Neural crest cell (in vitro differentiated cells): ENCODE results near the gene CARMIL1. TPM values are rescaled to one million over a fixed set of nuclear protein-coding genes. Genes with fewer than 3 reads are reported as not detected.

Experiments used
- DNase-seq: peaks from one replicate; pipeline ENCODE4 v3.0.0; 2021; ENCODE audit warnings: low read depth, mixed read lengths, low spot score
- H3K27ac Mint-ChIP-seq: one replicate; pipeline ENCODE4 v1.8.0; 2021; ENCODE audit warnings: mild to moderate bottlenecking, mixed read lengths; ENCODE audit not compliant: unreplicated experiment
- H3K27me3 Mint-ChIP-seq: 2 replicates; pipeline ENCODE4 v1.8.0; 2021; ENCODE audit warnings: low read depth, mild to moderate bottlenecking, mixed read lengths
- H3K36me3 Mint-ChIP-seq: 2 replicates; pipeline ENCODE4 v1.8.0; 2021; ENCODE audit warnings: low read depth, mild to moderate bottlenecking, mixed read lengths
- H3K4me1 Mint-ChIP-seq: 2 replicates; pipeline ENCODE4 v1.8.0; 2021; ENCODE audit warnings: mixed read lengths
- H3K4me3 Mint-ChIP-seq: one replicate; pipeline ENCODE4 v1.8.0; 2021; ENCODE audit warnings: mild to moderate bottlenecking, mixed read lengths
- H3K9me3 Mint-ChIP-seq: 2 replicates; pipeline ENCODE4 v1.8.0; 2021; ENCODE audit warnings: mixed read lengths
- total RNA-seq: library from RNA; stranded (reverse); gene quantifications from 2 replicates; pipeline ENCODE4 v1.2.1, GENCODE V29; 2021
- TF ChIP-seq, protein P1 (sequence below): fragments of 200-600 bp; sonication (generic); conservative IDR thresholded peaks from 2 replicates; pipeline ENCODE4 v1.5.0; 2021; ENCODE audit warnings: antibody characterized with exemption, mild to moderate bottlenecking

Gene CARMIL1
- total RNA-seq, 1 donor from 2014 or later, result 4.5 TPM

DNA sequence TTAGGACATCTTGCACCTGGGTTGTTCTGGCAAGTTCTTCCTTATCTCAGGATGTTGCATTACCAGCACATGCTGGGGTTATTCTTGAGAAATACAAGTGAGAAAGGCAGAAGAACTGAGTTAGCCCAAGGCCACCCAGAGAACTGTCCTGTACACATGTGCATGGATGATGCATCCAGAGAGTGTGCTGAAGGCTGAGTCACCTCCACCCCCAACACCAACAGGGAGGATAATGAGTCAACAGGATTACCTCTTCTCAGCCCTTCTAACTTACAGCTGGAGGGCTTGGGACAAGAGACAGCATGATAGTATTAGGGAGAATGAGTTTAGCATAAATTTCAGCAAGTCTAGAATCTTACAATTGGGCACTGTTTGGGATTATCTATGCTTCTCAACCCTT lies 381.3 kb downstream of the CARMIL1 start:
- H3K4me3 Mint-ChIP-seq, result no peak overlapping the region
- no peak for DNase-seq
- TF ChIP-seq, protein P1, sequence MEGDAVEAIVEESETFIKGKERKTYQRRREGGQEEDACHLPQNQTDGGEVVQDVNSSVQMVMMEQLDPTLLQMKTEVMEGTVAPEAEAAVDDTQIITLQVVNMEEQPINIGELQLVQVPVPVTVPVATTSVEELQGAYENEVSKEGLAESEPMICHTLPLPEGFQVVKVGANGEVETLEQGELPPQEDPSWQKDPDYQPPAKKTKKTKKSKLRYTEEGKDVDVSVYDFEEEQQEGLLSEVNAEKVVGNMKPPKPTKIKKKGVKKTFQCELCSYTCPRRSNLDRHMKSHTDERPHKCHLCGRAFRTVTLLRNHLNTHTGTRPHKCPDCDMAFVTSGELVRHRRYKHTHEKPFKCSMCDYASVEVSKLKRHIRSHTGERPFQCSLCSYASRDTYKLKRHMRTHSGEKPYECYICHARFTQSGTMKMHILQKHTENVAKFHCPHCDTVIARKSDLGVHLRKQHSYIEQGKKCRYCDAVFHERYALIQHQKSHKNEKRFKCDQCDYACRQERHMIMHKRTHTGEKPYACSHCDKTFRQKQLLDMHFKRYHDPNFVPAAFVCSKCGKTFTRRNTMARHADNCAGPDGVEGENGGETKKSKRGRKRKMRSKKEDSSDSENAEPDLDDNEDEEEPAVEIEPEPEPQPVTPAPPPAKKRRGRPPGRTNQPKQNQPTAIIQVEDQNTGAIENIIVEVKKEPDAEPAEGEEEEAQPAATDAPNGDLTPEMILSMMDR, result no peak
- no peaks in the 10 kb centered on the region for H3K36me3 Mint-ChIP-seq
- no peaks in the 10 kb centered on the region for H3K4me1 Mint-ChIP-seq
- no peaks in the 10 kb centered on the region for H3K9me3 Mint-ChIP-seq
- no peak overlapping the region for H3K27ac Mint-ChIP-seq
- peaks cover 39% of the 10 kb centered on the region for H3K27me3 Mint-ChIP-seq

DNA sequence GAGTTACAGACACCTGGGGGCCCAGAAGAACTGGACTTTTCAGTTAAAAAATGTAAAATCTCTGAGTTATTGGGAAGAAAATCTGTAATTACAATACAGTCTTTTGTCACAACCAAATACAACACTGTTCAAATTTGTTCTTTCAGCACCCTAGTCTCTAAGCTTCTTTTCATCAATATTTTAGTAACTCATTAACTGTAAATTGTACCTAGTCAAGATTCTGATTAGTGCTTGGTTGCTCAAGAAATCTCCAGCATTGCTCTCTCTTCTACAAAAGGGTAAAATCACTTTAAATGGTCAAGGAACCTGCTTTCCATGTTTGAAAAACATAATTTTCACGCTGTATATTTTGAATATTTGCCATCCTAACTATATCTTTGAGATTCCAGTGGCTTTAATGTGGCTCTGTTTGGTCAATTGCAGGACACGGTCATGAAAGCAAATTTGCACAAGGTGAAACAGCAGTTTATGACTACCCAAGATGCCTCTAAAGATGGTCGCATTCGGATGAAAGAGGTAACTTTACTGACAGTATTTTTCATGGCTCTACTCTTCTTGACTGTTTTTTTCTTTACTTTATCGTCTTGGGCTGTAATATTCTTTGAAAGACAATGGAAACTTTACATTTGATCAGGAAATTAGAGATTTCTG lies 382.1 kb downstream of the CARMIL1 start:
- Mint-ChIP-seq H3K9me3 (no peaks in the 10 kb centered on the region), H3K4me3 (no peak overlapping the region), H3K36me3 (no peaks in the 10 kb centered on the region), H3K27me3 (peaks cover 36% of the 10 kb centered on the region), H3K4me1 (no peaks in the 10 kb centered on the region), H3K27ac (no peak overlapping the region)
- TF ChIP-seq, protein P1, result no peak
- no peak for DNase-seq

DNA sequence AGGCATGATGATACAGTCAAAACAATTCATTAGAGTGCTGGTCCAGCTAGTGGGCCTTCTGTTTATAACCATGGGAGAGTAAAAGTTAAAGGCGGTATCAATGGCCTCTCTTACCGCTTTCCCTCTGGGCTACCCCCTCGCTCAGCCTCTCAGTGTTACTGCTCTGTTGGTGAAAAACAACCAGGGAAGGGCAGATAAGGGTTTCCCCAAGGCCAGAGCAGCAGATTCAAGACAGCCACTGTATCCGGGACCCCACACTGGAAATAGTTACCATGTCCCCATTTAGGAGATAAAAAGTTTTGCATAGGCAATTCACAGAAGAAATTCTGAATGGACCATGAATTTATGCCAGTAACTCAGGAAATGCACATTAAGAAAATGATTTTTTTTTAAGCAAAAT lies 386.3 kb downstream of the CARMIL1 start:
- TF ChIP-seq, protein P1, result no peak
- DNase-seq, result no peak
- Mint-ChIP-seq H3K4me1 (no peaks in the 10 kb centered on the region), H3K27ac (no peak overlapping the region), H3K27me3 (peaks cover 19% of the 10 kb centered on the region), H3K4me3 (no peak overlapping the region), H3K36me3 (no peaks in the 10 kb centered on the region), H3K9me3 (no peaks in the 10 kb centered on the region)

- no peak overlapping the region for H3K27ac Mint-ChIP-seq
- DNase-seq, result no peak
- no peaks in the 10 kb centered on the region for H3K9me3 Mint-ChIP-seq
- no peaks in the 10 kb centered on the region for H3K4me1 Mint-ChIP-seq
- H3K36me3 Mint-ChIP-seq, result no peaks in the 10 kb centered on the region
- peaks cover 15% of the 10 kb centered on the region for H3K27me3 Mint-ChIP-seq
- H3K4me3 Mint-ChIP-seq, result no peak overlapping the region
- TF ChIP-seq, protein P1, result no peak
Observed at GRCh38 chr6:25669413-25669812, 390.2 kb downstream of the CARMIL1 start.
